Measurements from ENCODE around the gene MRPL16. TPM values are rescaled to one million over a fixed set of nuclear protein-coding genes. Genes with fewer than 3 reads are reported as not detected.

MRPL16 gene
- total and polyA plus RNA-seq, 2 of the 4 experiments (the other 2 are of a cell fraction) = 43.9 to 71.3 TPM

DNA sequence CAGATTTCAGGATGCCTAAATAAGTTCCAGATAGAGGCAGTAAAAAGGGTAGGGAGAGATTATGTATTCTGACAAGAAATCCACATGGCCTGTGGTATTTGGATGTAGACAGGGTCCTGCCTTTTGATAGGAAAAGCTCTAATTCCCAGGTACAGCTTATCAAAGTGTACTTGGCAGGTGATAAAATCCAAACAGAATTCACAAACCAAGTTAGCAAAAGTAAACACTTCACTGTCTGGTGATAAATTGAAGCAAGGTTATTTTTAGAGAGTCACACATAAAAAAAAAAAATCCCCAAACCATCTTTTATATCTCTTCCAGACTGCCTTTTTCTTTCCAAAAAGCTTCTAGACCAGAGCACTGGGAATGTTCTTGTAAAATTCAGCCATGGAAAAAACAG is 29.0 kb upstream of the MRPL16 start:
- Histone ChIP-seq H2BK15ac (ENCODE audit: low read depth, low read length) (no peak overlapping the region), H3K9me3 (ENCODE audit: control insufficient read depth, insufficient read depth, low read length) (no peaks in the 10 kb centered on the region), H2AK9ac (replicated peaks; ENCODE audit: low read depth, low read length, poor library complexity) (no peak overlapping the region), H3K18ac (ENCODE audit: low read depth, low read length) (no peak overlapping the region), H3K4me3 (ENCODE audit: insufficient read depth, low read depth, low read length) (no peak overlapping the region), H2AK5ac (ENCODE audit: low read depth, low read length) (no peak overlapping the region), H3K79me1 (ENCODE audit: low read depth in 1 of 2, low read length in 2 of 2) (no peaks in the 10 kb centered on the region), H3K23ac (ENCODE audit: low read depth, low read length) (no peak overlapping the region), H4K20me1 (ENCODE audit: insufficient read depth, low read length) (no peaks in the 10 kb centered on the region), H3K9ac (ENCODE audit: low read depth, low read length) (no peak overlapping the region), H3K36me3 (ENCODE audit: control insufficient read depth, insufficient read depth, low read length) (no peaks in the 10 kb centered on the region), H3K4ac (ENCODE audit: low read depth, low read length) (no peak overlapping the region), H3K14ac (replicated peaks; ENCODE audit: low read depth, low read length) (no peak overlapping the region), H2AFZ (replicated peaks; ENCODE audit: low read length, poor library complexity) (no peak overlapping the region), H4K8ac (ENCODE audit: low read depth in 2 of 2, low read length in 2 of 2) (no peak overlapping the region), H4K5ac (ENCODE audit: low read depth, low read length) (no peak overlapping the region), H3K4me2 (ENCODE audit: low read depth, low read length) (no peak overlapping the region), H3K4me1 (ENCODE audit: control insufficient read depth, insufficient read depth, low read length) (no peaks in the 10 kb centered on the region), H3K27ac (ENCODE audit: insufficient read depth, low read length) (no peak overlapping the region), H2BK20ac (ENCODE audit: low read depth, low read length) (no peak overlapping the region), H3K27me3 (ENCODE audit: control insufficient read depth, insufficient read depth, low read length) (no peaks in the 10 kb centered on the region), H2BK120ac (ENCODE audit: low read depth, low read length) (no peak overlapping the region), H3K56ac (ENCODE audit: extremely low read depth, insufficient read depth, low read length) (no peak overlapping the region), H2BK5ac (ENCODE audit: low read depth, low read length, poor library complexity, severe bottlenecking) (no peak overlapping the region), H3K9me1 (ENCODE audit: insufficient read depth, low read length) (no peaks in the 10 kb centered on the region), H4K91ac (ENCODE audit: insufficient read depth, low read depth, low read length) (no peak overlapping the region)
- BruUV-seq (replicated peaks) = no TSS peak
- TF ChIP-seq MAFK (IDR thresholded peaks at IDR 0.05; ENCODE audit: low read depth, low read length) (no peak), CHD1 (IDR thresholded peaks at IDR 0.05; ENCODE audit: low read depth, low read length) (no peak), SMC3 (IDR thresholded peaks at IDR 0.05; ENCODE audit: low read depth, low read length) (no peak), MAZ (IDR thresholded peaks at IDR 0.05; ENCODE audit: borderline replicate concordance, low read depth, low read length) (no peak), FOS (IDR thresholded peaks at IDR 0.05; ENCODE audit: low read depth, low read length) (no peak), NFE2L2 (IDR thresholded peaks at IDR 0.05; ENCODE audit: low read depth, low read length) (no peak), MXI1 (IDR thresholded peaks at IDR 0.05; ENCODE audit: borderline replicate concordance, low read depth, low read length) (no peak), RAD21 (IDR thresholded peaks at IDR 0.05; ENCODE audit: low read length) (no peak), POLR2A (IDR thresholded peaks at IDR 0.05; ENCODE audit: low read depth, low read length) (no peak), CEBPB (IDR thresholded peaks at IDR 0.05; ENCODE audit: low read depth, low read length) (no peak), RCOR1 (IDR thresholded peaks at IDR 0.05; ENCODE audit: insufficient replicate concordance, low read length) (no peak), BHLHE40 (IDR thresholded peaks at IDR 0.05; ENCODE audit: low read depth, low read length) (no peak), RFX5 (IDR thresholded peaks at IDR 0.05; ENCODE audit: low read depth, low read length) (no peak)
- TF ChIP-seq, protein P1, sequence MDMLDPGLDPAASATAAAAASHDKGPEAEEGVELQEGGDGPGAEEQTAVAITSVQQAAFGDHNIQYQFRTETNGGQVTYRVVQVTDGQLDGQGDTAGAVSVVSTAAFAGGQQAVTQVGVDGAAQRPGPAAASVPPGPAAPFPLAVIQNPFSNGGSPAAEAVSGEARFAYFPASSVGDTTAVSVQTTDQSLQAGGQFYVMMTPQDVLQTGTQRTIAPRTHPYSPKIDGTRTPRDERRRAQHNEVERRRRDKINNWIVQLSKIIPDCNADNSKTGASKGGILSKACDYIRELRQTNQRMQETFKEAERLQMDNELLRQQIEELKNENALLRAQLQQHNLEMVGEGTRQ (IDR thresholded peaks at IDR 0.05; ENCODE audit: low read depth, low read length) = no peak
- TF ChIP-seq, protein P2, sequence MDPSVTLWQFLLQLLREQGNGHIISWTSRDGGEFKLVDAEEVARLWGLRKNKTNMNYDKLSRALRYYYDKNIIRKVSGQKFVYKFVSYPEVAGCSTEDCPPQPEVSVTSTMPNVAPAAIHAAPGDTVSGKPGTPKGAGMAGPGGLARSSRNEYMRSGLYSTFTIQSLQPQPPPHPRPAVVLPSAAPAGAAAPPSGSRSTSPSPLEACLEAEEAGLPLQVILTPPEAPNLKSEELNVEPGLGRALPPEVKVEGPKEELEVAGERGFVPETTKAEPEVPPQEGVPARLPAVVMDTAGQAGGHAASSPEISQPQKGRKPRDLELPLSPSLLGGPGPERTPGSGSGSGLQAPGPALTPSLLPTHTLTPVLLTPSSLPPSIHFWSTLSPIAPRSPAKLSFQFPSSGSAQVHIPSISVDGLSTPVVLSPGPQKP (IDR thresholded peaks at IDR 0.05; ENCODE audit: borderline replicate concordance, low read depth, low read length) = no peak
- TF ChIP-seq, protein P3, sequence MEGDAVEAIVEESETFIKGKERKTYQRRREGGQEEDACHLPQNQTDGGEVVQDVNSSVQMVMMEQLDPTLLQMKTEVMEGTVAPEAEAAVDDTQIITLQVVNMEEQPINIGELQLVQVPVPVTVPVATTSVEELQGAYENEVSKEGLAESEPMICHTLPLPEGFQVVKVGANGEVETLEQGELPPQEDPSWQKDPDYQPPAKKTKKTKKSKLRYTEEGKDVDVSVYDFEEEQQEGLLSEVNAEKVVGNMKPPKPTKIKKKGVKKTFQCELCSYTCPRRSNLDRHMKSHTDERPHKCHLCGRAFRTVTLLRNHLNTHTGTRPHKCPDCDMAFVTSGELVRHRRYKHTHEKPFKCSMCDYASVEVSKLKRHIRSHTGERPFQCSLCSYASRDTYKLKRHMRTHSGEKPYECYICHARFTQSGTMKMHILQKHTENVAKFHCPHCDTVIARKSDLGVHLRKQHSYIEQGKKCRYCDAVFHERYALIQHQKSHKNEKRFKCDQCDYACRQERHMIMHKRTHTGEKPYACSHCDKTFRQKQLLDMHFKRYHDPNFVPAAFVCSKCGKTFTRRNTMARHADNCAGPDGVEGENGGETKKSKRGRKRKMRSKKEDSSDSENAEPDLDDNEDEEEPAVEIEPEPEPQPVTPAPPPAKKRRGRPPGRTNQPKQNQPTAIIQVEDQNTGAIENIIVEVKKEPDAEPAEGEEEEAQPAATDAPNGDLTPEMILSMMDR (conservative IDR thresholded peaks at IDR 0.05; ENCODE audit: low read depth, low read length) = no peak
- dilution Hi-C loops (cut with HindIII; ENCODE audit: low sequenced_read_pairs, unreplicated experiment) (no loop called here), intact Hi-C loops (cut with micrococcal nuclease) (no loop called here), in situ Hi-C loops (cut with MboI; ENCODE audit: low sequenced_read_pairs) (loop anchor here (25.0 kb wide), 1 partner anchor 348 kb away; the partner anchor contains the start of gene MS4A6A)
- no peak for ATAC-seq (ENCODE audit: low read depth)
- POLR2A ChIA-PET (ENCODE audit: unreplicated experiment) = no interaction called here
- CTCF ChIA-PET = interaction anchor here (0.7 kb wide), 1 partner anchor 79 kb away, joined by 3 read pairs; no protein-coding TSS in a partner anchor
- no peak for DNase-seq

All from IMR-90 (cell line).